ENCODE data around the gene DGCR6. TPM values are rescaled to one million over a fixed set of nuclear protein-coding genes. Genes with fewer than 3 reads are reported as not detected.
A peak's percentile ranks its signal among the peaks of the same experiment; 100 is the strongest.
"Not testable (repeated sequence)": the region's sequence is repeated elsewhere in the genome, so short reads cannot be mapped to it uniquely, and the experiment has no call there.

Gene DGCR6
- total and polyA plus RNA-seq, 2 experiments from 2014 or later, result 1.4 to 2.3 TPM

GRCh38 chr22:18952022-18952421, 45.9 kb downstream of the DGCR6 start:
- no peak overlapping the region for H3K27ac Mint-ChIP-seq
- H3K4me1 Mint-ChIP-seq, result peaks cover 13% of the 10 kb centered on the region
- H3K36me3 Mint-ChIP-seq (ENCODE audit: low read depth), result peaks cover 7% of the 10 kb centered on the region; the same call in 1 of the 3 replicates
- Histone ChIP-seq H3K4me2 (no peak overlapping the region), H3K27ac (ENCODE audit: low read depth) (no peak overlapping the region), H3K9me2 (ENCODE audit: insufficient read depth) (no peaks in the 10 kb centered on the region), H3F3A (replicated peaks; ENCODE audit: low read depth) (no peaks in the 10 kb centered on the region), H4K20me1 (replicated peaks; ENCODE audit: insufficient read depth) (no peaks in the 10 kb centered on the region), H3K4me3 (no peak overlapping the region), H2AFZ (no peak overlapping the region), H3K4me1 (ENCODE audit: insufficient read depth) (peaks cover 11% of the 10 kb centered on the region), H3K79me2 (replicated peaks; ENCODE audit: insufficient read depth) (no peaks in the 10 kb centered on the region), H3K36me3 (ENCODE audit: insufficient read depth) (no peaks in the 10 kb centered on the region), H3K27me3 (ENCODE audit: insufficient read depth) (no peaks in the 10 kb centered on the region)
- DNase-seq (ENCODE audit: low spot score) (no peak), ATAC-seq (no peak)
- peaks cover 4% of the 10 kb centered on the region for H3K27me3 Mint-ChIP-seq (ENCODE audit: insufficient read depth, low read depth, poor library complexity)
- H3K9me3 Mint-ChIP-seq, result no peaks in the 10 kb centered on the region
- TF ChIP-seq CTCF (conservative IDR thresholded peaks at IDR 0.05; ENCODE audit: low read depth in 2 of 2), result no peak
- TF ChIP-seq JUNB (IDR thresholded peaks at IDR 0.05; ENCODE audit: unreplicated experiment), result no peak
- TF ChIP-seq NANOG (IDR thresholded peaks at IDR 0.05; ENCODE audit: borderline replicate concordance), result no peak
- no peak for TF ChIP-seq STAT1 (IDR thresholded peaks at IDR 0.05; ENCODE audit: unreplicated experiment)
- TF ChIP-seq ZNF114 (CRISPR knock-in tag; IDR thresholded peaks at IDR 0.05), result no peak
- TF ChIP-seq POLR2AphosphoS5 (IDR thresholded peaks at IDR 0.05; ENCODE audit: low read depth), result no peak
- no peak for TF ChIP-seq EZH2 (IDR thresholded peaks at IDR 0.05; ENCODE audit: low read depth, unreplicated experiment)
- H3K4me3 Mint-ChIP-seq, result no peak overlapping the region

GRCh38 chr22:18953128-18953527, 47.0 kb downstream of the DGCR6 start:
- ATAC-seq; H3K4me3 Mint-ChIP-seq; DNase-seq (ENCODE audit: low spot score): not testable (repeated sequence)

GRCh38 chr22:18954303-18954989, 48.3 kb downstream of the DGCR6 start:
- not testable (repeated sequence) for H3K36me3 ChIP-seq (ENCODE audit: insufficient read depth); H3K79me2 ChIP-seq (replicated peaks; ENCODE audit: insufficient read depth); H3K4me1 ChIP-seq (ENCODE audit: insufficient read depth); H3K9me2 ChIP-seq (ENCODE audit: insufficient read depth); H3K27me3 Mint-ChIP-seq (ENCODE audit: insufficient read depth, low read depth, poor library complexity); H3K9me3 Mint-ChIP-seq; H3K4me2 ChIP-seq; H3K4me1 Mint-ChIP-seq; H4K20me1 ChIP-seq (replicated peaks; ENCODE audit: insufficient read depth); H3K27me3 ChIP-seq (ENCODE audit: insufficient read depth); H3K4me3 Mint-ChIP-seq; H3K4me3 ChIP-seq; H3K27ac ChIP-seq (ENCODE audit: low read depth); H2AFZ ChIP-seq; H3K36me3 Mint-ChIP-seq (ENCODE audit: low read depth); H3F3A ChIP-seq (replicated peaks; ENCODE audit: low read depth); H3K27ac Mint-ChIP-seq
- ATAC-seq (peak; percentile 85), DNase-seq (ENCODE audit: low spot score) (peak; percentile 79)
- peak; percentile 47 to 84 for TF ChIP-seq CTCF (conservative IDR thresholded peaks at IDR 0.05; ENCODE audit: low read depth in 2 of 2)

More at GRCh38 chr22:18953128-18953527, 47.0 kb downstream of the DGCR6 start:
- H3K4me1 ChIP-seq (ENCODE audit: insufficient read depth); H3K79me2 ChIP-seq (replicated peaks; ENCODE audit: insufficient read depth); H3K27me3 Mint-ChIP-seq (ENCODE audit: insufficient read depth, low read depth, poor library complexity); H3K27me3 ChIP-seq (ENCODE audit: insufficient read depth); H2AFZ ChIP-seq; H3K27ac ChIP-seq (ENCODE audit: low read depth); H3K9me2 ChIP-seq (ENCODE audit: insufficient read depth); H3K27ac Mint-ChIP-seq; H4K20me1 ChIP-seq (replicated peaks; ENCODE audit: insufficient read depth); H3K36me3 ChIP-seq (ENCODE audit: insufficient read depth); H3K36me3 Mint-ChIP-seq (ENCODE audit: low read depth); H3K4me1 Mint-ChIP-seq; H3K4me2 ChIP-seq; H3F3A ChIP-seq (replicated peaks; ENCODE audit: low read depth); H3K4me3 ChIP-seq; H3K9me3 Mint-ChIP-seq: not testable (repeated sequence)

Data from GM23338 (cell line).